Gastrocnemius medialis (tissue), 4 donors: ENCODE measurements around the gene GAS7. TPM values are rescaled to one million over a fixed set of nuclear protein-coding genes. Genes with fewer than 3 reads are reported as not detected.

Experiments
- ATAC-seq, 2 donors: fragments of 150-250 bp; one replicate each; pipeline ENCODE4 v1.9.1; 2016
- DNase-seq, 2 donors: peaks; one replicate each; pipeline ENCODE4 v3.0.0-alpha.2; 2019
- H3K27ac ChIP-seq, 4 donors: fragments of 200-600 bp; sonication (generic); 1 replicate in 1 of 4; 2 replicates in 3 of 4; pipeline ENCODE4 v1.5.1; 2016 to 2018; ENCODE audit warnings: mild to moderate bottlenecking in 2 of 4, moderate library complexity in 1 of 4
- H3K27me3 ChIP-seq, 3 donors: fragments of 200-600 bp; sonication (generic) in 2 of 3; 1 replicate in 1 of 3; 2 replicates in 2 of 3; pipeline versions ENCODE4 v1.5.1 to v1.6.0; 2016 to 2019; ENCODE audit warnings: mild to moderate bottlenecking in 1 of 3, moderate library complexity in 1 of 3
- H3K36me3 ChIP-seq, 2 donors: fragments of 200-600 bp; sonication (generic) in 1 of 2; one replicate each; pipeline ENCODE4 v1.5.1; 2017 to 2018
- H3K4me1 ChIP-seq, 2 donors: fragments of 200-600 bp; sonication (generic) in 1 of 2; one replicate each; pipeline ENCODE4 v1.5.1; 2016 to 2017; ENCODE audit warnings: mild to moderate bottlenecking in 2 of 2
- H3K4me3 ChIP-seq, 4 donors: fragments of 200-600 bp; sonication (generic) in 3 of 4; 1 replicate in 1 of 4; 2 replicates in 3 of 4; pipeline ENCODE4 v1.5.1; 2016 to 2019; ENCODE audit warnings: mild to moderate bottlenecking in 2 of 4
- H3K9me3 ChIP-seq, 3 donors: fragments of 200-600 bp; sonication (generic) in 2 of 3; 1 replicate in 1 of 3; 2 replicates in 2 of 3; pipeline ENCODE4 v1.5.1; 2016 to 2019
- POLR2A ChIP-seq, 2 donors: fragments of 450-650 bp; IDR thresholded peaks; one replicate each; pipeline ENCODE4 v1.6.1; 2017; ENCODE audit warnings: antibody characterized with exemption in 2 of 2, mild to moderate bottlenecking in 2 of 2, moderate library complexity in 2 of 2
- in situ Hi-C, 4 donors: fragments of 200-750 bp; cut with MboI; loops; one replicate each; pipeline versions ENCODE4 v1.15.0 to v1.8.0; 2017; ENCODE audit warnings: low sequenced_read_pairs in 4 of 4
- intact Hi-C: fragments of 100-400 bp; cut with DNase I; formaldehyde crosslinking; loops from one replicate; pipeline ENCODE4 v1.15.1; 2023; ENCODE audit warnings: low total_unique reads
- total RNA-seq, 4 donors: library from RNA; depleted of rRNA; stranded (reverse); fragments of >200 nt; gene quantifications; one replicate each; pipeline versions ENCODE4 v1.1.0 to v1.2.3, GENCODE V29; 2016
- TF ChIP-seq, protein P1 (sequence below), 5 experiments: fragments of 450-650 bp in 3 of 5; fragments of 200-600 bp in 2 of 5; sonication (generic) in 2 of 5; IDR thresholded peaks in 4 of 5; conservative IDR thresholded peaks in 1 of 5; 1 replicate in 4 of 5; 2 replicates in 1 of 5; pipeline ENCODE4 v1.5.1; 2016 to 2019; ENCODE audit warnings: antibody characterized with exemption in 5 of 5, mild to moderate bottlenecking in 3 of 5, moderate library complexity in 3 of 5

GAS7 gene
- total RNA-seq, 4 donors from 2014 or later, result 5.8 to 7.1 (median 6.1) TPM

DNA sequence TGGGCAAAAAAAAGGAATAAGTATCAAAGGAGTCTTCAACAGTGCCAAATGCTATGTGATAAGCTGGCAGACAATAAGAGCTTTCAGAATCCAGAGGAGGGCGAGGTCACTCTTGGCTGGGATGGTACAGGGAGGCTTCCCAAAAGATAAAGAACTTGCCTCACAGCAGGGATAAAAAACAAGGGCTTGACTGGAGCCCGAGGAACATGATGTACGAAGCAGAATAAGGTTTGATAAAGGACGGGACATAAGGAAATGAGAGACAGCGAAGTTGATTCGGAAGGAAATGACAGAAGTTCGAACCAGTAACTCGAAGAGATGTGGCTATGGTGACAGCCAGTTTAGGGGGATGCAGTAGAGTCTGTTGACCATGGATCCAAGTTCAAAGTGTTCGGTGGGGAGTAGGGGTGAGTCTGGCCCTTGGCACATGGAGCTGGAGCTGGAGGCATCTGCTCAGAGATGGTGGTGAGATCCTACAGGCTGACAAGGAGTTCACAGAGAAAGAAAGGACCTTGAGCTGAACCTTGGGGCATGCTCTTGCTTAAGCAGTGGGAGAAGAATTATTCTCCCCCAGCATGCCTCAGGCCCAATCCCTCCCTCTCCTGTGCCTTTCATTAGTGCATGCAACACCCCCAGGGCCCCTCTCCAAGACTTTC is 155.7 kb downstream of the GAS7 start:
- Histone ChIP-seq H3K36me3 (no peaks in the 10 kb centered on the region), H3K4me1 (no peaks in the 10 kb centered on the region), H3K27ac (peak overlapping the region in 2 of 4 donors; percentile 5 to 44), H3K27me3 (no peaks in the 10 kb centered on the region), H3K4me3 (no peak overlapping the region), H3K9me3 (no peaks in the 10 kb centered on the region)
- in situ Hi-C loops (loop anchor here in 1 of 4 donors (25.0 kb wide), 1 partner anchor 95 kb away; no protein-coding TSS in a partner anchor), intact Hi-C loops (no loop called here)
- peak in 1 of 2 donors; percentile 27 for ATAC-seq
- DNase-seq, result no peak
- no peak for TF ChIP-seq POLR2A (IDR thresholded peaks at IDR 0.05)
- TF ChIP-seq, protein P1, sequence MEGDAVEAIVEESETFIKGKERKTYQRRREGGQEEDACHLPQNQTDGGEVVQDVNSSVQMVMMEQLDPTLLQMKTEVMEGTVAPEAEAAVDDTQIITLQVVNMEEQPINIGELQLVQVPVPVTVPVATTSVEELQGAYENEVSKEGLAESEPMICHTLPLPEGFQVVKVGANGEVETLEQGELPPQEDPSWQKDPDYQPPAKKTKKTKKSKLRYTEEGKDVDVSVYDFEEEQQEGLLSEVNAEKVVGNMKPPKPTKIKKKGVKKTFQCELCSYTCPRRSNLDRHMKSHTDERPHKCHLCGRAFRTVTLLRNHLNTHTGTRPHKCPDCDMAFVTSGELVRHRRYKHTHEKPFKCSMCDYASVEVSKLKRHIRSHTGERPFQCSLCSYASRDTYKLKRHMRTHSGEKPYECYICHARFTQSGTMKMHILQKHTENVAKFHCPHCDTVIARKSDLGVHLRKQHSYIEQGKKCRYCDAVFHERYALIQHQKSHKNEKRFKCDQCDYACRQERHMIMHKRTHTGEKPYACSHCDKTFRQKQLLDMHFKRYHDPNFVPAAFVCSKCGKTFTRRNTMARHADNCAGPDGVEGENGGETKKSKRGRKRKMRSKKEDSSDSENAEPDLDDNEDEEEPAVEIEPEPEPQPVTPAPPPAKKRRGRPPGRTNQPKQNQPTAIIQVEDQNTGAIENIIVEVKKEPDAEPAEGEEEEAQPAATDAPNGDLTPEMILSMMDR (IDR thresholded peaks at IDR 0.05 in 4 of 5, conservative IDR thresholded peaks at IDR 0.05 in 1 of 5), result no peak

DNA sequence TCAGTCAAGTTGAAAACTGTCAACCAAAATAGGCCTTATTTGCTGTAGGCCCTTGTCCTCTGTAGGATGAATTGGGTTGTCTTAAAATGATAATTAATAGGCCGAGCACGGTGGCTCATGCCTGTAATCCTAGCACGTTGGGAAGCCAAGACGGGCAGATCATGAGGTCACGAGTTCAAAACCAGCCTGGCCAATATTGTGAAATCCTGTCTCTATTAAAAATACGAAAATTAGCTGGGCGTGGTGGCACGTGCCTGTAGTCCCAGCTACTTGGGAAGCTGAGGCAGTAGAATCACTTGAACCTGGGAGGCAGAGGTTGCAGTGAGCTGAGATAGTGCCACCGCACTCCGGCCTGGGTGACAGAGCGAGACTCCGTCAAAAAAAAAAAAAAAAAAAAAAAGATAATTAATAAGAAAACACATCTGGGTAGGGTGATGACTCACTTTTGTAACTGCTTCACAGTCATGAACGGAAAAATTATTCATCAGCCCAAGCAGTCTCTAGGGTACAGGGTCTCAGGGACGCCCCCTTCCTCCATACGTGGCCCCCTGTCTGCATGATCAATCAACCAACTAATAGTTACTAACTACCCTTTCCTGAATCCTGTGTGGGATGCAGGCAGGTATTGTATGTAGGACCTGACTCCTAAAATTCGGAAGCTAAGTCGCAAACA is 156.4 kb downstream of the GAS7 start:
- ATAC-seq, result no peak
- Histone ChIP-seq H3K4me3 (no peak overlapping the region), H3K27me3 (no peaks in the 10 kb centered on the region), H3K36me3 (no peaks in the 10 kb centered on the region), H3K9me3 (no peaks in the 10 kb centered on the region), H3K4me1 (no peaks in the 10 kb centered on the region), H3K27ac (peak overlapping the region in 2 of 4 donors; percentile 5 to 44)
- no peak for DNase-seq
- intact Hi-C loops (no loop called here), in situ Hi-C loops (loop anchor here in 1 of 4 donors (25.0 kb wide), 1 partner anchor 95 kb away; no protein-coding TSS in a partner anchor)
- TF ChIP-seq, protein P1 (IDR thresholded peaks at IDR 0.05 in 4 of 5, conservative IDR thresholded peaks at IDR 0.05 in 1 of 5), result no peak
- no peak for TF ChIP-seq POLR2A (IDR thresholded peaks at IDR 0.05)

DNA sequence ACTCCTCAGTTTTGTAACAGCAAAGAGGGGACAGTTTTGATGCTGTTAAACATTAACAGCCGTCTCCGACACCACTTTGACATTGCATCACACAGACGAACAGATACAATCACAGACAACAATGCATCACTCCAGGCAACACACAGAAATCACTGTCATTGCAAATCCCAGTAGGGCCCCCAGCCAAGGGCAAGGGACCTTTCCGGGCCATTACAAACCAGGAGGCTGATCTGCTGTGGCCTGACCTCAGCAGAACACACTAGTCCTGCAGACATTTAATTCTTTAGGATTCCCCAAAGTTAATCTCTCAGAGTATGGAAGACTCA is 157.2 kb downstream of the GAS7 start:
- in situ Hi-C loops (loop anchor here in 1 of 4 donors (25.0 kb wide), 1 partner anchor 96 kb away; no protein-coding TSS in a partner anchor), intact Hi-C loops (no loop called here)
- no peaks in the 10 kb centered on the region for H3K27me3 ChIP-seq
- ATAC-seq (no peak), DNase-seq (no peak)
- no peak overlapping the region for H3K27ac ChIP-seq
- H3K9me3 ChIP-seq, result no peaks in the 10 kb centered on the region
- H3K4me3 ChIP-seq, result no peak overlapping the region
- no peaks in the 10 kb centered on the region for H3K36me3 ChIP-seq
- no peaks in the 10 kb centered on the region for H3K4me1 ChIP-seq
- TF ChIP-seq POLR2A (IDR thresholded peaks at IDR 0.05), result no peak
- TF ChIP-seq, protein P1 (IDR thresholded peaks at IDR 0.05 in 4 of 5, conservative IDR thresholded peaks at IDR 0.05 in 1 of 5), result no peak

DNA sequence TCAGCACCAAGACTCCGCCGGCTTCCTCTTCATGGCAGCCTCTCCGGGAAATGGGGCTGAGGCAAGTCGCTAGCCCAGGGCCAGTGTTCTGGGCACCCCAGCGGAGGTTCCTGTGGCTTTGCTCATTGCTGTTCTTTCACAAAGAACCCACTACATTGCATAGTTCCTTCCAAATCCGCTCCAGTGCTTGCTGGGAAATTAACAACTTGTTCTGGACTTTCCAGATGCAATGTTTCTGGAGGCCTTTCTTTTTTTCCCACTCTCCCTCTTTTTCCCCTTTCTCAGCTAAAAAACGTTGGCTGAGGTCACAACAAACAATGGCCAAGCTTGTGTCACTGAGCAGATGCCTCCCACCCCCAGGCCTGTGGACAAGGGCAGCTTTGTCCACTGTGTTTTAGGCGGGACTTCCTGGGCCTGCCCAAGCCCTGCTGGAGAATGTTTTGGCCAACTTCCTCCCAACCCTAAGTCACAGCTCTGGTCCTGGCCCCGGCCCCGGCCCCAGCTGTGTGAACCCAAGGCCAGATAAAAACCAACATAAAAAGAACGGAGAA is 161.8 kb downstream of the GAS7 start:
- peak; percentile 62 to 63 for ATAC-seq
- in situ Hi-C loops (loop anchor here in 1 of 4 donors (25.0 kb wide), 1 partner anchor 101 kb away; no protein-coding TSS in a partner anchor), intact Hi-C loops (no loop called here)
- Histone ChIP-seq H3K36me3 (no peaks in the 10 kb centered on the region), H3K4me3 (peak overlapping the region in 2 of 4 donors; percentile 13), H3K9me3 (no peaks in the 10 kb centered on the region), H3K27ac (peak overlapping the region; percentile 46 to 72 (median 66)), H3K4me1 (peaks cover 0 to 6% of the 10 kb centered on the region in 2 donors), H3K27me3 (peaks cover 0 to 6% (median 0%) of the 10 kb centered on the region in 3 donors)
- no peak for TF ChIP-seq POLR2A (IDR thresholded peaks at IDR 0.05)
- TF ChIP-seq, protein P1 (IDR thresholded peaks at IDR 0.05 in 4 of 5, conservative IDR thresholded peaks at IDR 0.05 in 1 of 5), result no peak
- peak; percentile 40 to 56 for DNase-seq
